IPS-15b (cell line): ENCODE measurements around the gene TMEM191B.
"Not testable (repeated sequence)": the region's sequence is repeated elsewhere in the genome, so short reads cannot be mapped to it uniquely, and the experiment has no call there.

Experiments used
- H3K27me3 ChIP-seq: one replicate; pipeline ENCODE4 v1.6.1; 2013; ENCODE audit warnings: low read length; ENCODE audit not compliant: control insufficient read depth, insufficient read depth
- H3K36me3 ChIP-seq: one replicate; pipeline ENCODE4 v1.6.1; 2013; ENCODE audit warnings: low read length; ENCODE audit not compliant: control insufficient read depth, insufficient read depth
- H3K4me1 ChIP-seq: one replicate; pipeline ENCODE4 v1.6.1; 2013; ENCODE audit warnings: mild to moderate bottlenecking, low read length; ENCODE audit not compliant: control insufficient read depth, insufficient read depth
- H3K4me3 ChIP-seq: one replicate; pipeline ENCODE4 v1.5.1; 2013; ENCODE audit warnings: low read depth, low read length
- H3K9ac ChIP-seq: one replicate; pipeline ENCODE4 v1.6.1; 2013; ENCODE audit warnings: low read depth, mild to moderate bottlenecking, low read length
- H3K9me3 ChIP-seq: one replicate; pipeline ENCODE4 v1.6.1; 2013; ENCODE audit warnings: mild to moderate bottlenecking, low read length; ENCODE audit not compliant: control insufficient read depth, insufficient read depth

The TMEM191B gene

DNA sequence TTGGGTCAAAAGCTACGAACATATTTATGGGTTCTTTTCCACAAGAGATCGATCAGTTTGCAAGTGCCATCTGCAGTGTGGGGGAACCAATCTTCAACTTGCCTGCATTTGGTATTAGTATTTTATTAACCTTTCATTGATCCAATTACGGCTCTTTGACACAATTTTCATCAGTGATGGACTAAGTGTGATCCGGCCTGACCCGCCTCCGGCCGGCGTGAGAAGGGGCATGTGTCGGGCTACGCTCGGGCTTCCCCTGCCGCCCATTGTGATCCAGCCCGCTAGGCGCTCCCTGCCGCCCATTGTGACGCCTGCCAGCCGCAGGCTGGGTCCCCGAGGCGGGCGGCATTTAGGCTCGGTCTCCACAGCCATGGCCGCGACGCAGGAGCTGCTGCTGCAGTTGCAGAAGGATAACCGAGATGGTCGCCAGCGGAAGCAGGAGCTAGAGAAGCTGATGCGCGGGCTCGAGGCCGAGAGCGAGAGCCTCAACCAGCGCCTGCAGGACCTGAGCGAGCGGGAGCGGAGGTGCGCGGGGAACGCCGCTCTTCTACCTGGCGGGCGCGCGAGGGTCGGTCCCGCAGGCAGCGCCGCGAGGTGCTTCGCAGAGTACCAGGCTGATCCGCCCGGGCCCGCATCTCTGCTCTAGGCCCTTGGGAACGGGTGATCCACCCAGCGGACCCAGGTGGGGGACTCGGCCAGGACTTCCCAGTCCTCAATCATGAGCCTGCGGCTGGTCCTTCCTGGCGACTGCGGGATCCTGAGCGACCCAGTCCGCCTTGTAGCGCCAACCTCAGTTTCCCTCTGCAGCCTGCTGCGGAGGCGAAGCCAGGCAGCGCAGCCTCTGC lies at the start of gene TMEM191B:
Gene TMEM191B, plus strand, starts transcription at position 51 of the 845 bp plus-strand sequence. Its CDS starts 179 bp downstream, at position 230.
- H3K9ac ChIP-seq, H3K9me3 ChIP-seq, H3K36me3 ChIP-seq, H3K4me1 ChIP-seq, H3K27me3 ChIP-seq, H3K4me3 ChIP-seq: not testable (repeated sequence)

DNA sequence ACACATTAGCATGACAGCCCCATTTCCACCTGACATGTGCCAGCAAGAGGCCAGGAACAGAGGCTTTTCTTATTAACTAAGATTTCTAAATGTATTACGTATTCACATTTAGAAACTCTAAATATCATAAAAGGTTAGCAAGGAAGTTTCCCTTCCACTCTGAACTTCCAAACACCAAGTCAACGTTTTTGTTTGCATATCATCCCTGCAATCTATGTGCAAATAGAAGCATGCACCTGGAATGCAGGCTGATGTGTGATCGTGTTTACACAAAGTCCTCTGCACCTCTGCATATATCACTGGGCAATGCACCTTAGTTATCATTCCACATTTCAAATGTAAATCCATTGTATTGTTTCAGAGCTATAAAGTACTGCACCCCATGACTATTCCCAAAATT lies 31.4 kb upstream of the TMEM191B start:
- not testable (repeated sequence) for H3K9me3 ChIP-seq, H3K9ac ChIP-seq, H3K4me3 ChIP-seq, H3K36me3 ChIP-seq, H3K27me3 ChIP-seq, H3K4me1 ChIP-seq

- not testable (repeated sequence) for H3K36me3 ChIP-seq, H3K4me3 ChIP-seq, H3K4me1 ChIP-seq, H3K9ac ChIP-seq, H3K9me3 ChIP-seq, H3K27me3 ChIP-seq
Observed at GRCh38 chr22:18511327-18511726, 16.3 kb upstream of the TMEM191B start.

DNA sequence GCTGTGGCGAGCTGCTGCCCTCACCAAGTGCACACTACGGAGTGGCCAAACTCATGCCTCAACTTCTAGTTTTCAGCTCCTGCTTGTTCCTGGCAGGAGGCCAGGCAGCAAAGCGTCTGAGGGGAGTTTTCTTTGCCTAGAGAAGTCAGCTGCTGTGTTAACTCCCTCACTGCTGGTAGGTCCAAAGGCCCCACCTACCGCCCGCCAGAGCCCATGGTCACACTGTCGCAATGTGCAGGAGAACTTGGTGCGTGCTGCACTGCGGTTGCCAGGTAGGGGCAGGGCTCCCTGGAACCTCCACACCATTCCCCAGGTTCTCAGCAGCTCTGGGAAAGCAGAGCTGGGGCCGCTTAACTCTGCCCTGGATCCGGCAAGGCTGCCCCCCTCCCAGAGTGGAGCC lies 15.2 kb upstream of the TMEM191B start:
- not testable (repeated sequence) for H3K27me3 ChIP-seq, H3K9me3 ChIP-seq, H3K36me3 ChIP-seq, H3K4me1 ChIP-seq, H3K9ac ChIP-seq, H3K4me3 ChIP-seq

- not testable (repeated sequence) for H3K27me3 ChIP-seq, H3K9ac ChIP-seq, H3K36me3 ChIP-seq, H3K9me3 ChIP-seq, H3K4me1 ChIP-seq, H3K4me3 ChIP-seq
Observed at GRCh38 chr22:18513454-18513853, 14.1 kb upstream of the TMEM191B start.

DNA sequence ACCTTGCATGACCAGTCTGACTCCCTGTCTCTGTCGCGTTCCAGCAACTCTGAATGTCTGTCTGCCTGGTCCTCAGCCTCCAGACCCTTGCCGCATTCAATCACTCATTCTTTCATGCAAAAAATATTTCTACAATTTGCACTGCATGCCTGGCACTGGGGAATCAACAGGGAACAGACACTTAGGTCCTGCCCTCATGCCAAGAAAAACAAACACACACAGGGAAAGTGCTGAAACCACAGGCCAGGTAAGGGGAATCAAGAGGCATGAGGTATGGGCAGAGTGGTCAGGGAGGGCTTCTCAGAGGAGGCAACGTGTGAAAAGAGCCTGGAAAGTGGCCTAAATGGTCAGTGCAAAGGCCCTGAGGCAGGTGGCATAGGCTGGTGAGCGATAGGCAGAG lies 9.5 kb upstream of the TMEM191B start, which contains the start of gene GGTLC3:
Gene GGTLC3, minus strand, starts transcription at position 101 of the 400 bp plus-strand sequence. CDS start 264 bp downstream, outside the sequence.
- H3K4me3 ChIP-seq, H3K36me3 ChIP-seq, H3K4me1 ChIP-seq, H3K27me3 ChIP-seq, H3K9ac ChIP-seq, H3K9me3 ChIP-seq: not testable (repeated sequence)

- H3K4me3 ChIP-seq, H3K4me1 ChIP-seq, H3K27me3 ChIP-seq, H3K9ac ChIP-seq, H3K9me3 ChIP-seq, H3K36me3 ChIP-seq: not testable (repeated sequence)
Observed at GRCh38 chr22:18522762-18523161, 4.8 kb upstream of the TMEM191B start.

DNA sequence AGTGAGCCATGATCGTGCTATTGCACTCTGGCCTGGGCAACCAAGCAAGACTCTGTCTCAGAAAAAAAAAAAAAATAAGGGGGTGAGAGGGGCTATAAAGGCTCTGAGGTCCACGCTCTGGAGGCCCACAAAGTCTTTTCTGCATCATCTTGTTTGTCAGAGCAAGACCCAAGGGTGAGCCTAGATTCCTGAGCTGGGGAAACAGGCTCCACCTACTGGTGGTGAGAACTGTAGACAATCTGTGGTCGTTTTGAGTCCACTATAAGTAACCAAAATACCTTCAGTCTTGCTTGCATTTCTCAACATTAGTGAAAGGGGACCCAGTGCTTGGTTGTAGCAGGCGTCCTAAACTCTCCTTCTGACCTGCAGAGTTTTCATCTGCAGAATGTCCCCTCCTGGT lies 4.3 kb upstream of the TMEM191B start:
- H3K4me1 ChIP-seq, H3K27me3 ChIP-seq, H3K9ac ChIP-seq, H3K9me3 ChIP-seq, H3K4me3 ChIP-seq, H3K36me3 ChIP-seq: not testable (repeated sequence)

GRCh38 chr22:18528597-18529415 lies 1.2 kb downstream of the TMEM191B start:
- not testable (repeated sequence) for H3K27me3 ChIP-seq, H3K4me3 ChIP-seq, H3K9me3 ChIP-seq, H3K9ac ChIP-seq, H3K36me3 ChIP-seq, H3K4me1 ChIP-seq

GRCh38 chr22:18529416-18530145 lies 2.0 kb downstream of the TMEM191B start:
- H3K9ac ChIP-seq, H3K9me3 ChIP-seq, H3K36me3 ChIP-seq, H3K4me1 ChIP-seq, H3K4me3 ChIP-seq, H3K27me3 ChIP-seq: not testable (repeated sequence)

GRCh38 chr22:18533633-18534032 lies 6.0 kb downstream of the TMEM191B start:
- H3K9ac ChIP-seq, H3K36me3 ChIP-seq, H3K9me3 ChIP-seq, H3K27me3 ChIP-seq, H3K4me1 ChIP-seq, H3K4me3 ChIP-seq: not testable (repeated sequence)
